HEK293T (cell line): ENCODE measurements around the gene NFYB.

Experiments used
- ARNT ChIP-seq: fragments of 450-650 bp; IDR thresholded peaks from 2 replicates; pipeline ENCODE4 v1.6.1; 2017; ENCODE audit warnings: mild to moderate bottlenecking
- BHLHE40 ChIP-seq: fragments of 450-650 bp; IDR thresholded peaks from 2 replicates; pipeline ENCODE4 v1.6.1; 2016; ENCODE audit warnings: mild to moderate bottlenecking, moderate library complexity, borderline replicate concordance
- FOXA1 ChIP-seq: fragments of 450-650 bp; IDR thresholded peaks from 2 replicates; pipeline ENCODE4 v1.6.1; 2016; ENCODE audit warnings: mild to moderate bottlenecking
- FOXM1 ChIP-seq: fragments of 450-650 bp; IDR thresholded peaks from 2 replicates; pipeline ENCODE4 v1.6.1; 2017; ENCODE audit warnings: mild to moderate bottlenecking, borderline replicate concordance
- TARDBP ChIP-seq: fragments of 450-650 bp; IDR thresholded peaks from 2 replicates; pipeline ENCODE4 v1.6.1; 2016
- ZNF384 ChIP-seq: fragments of 450-650 bp; IDR thresholded peaks from 2 replicates; pipeline ENCODE4 v1.6.1; 2016

- TF ChIP-seq FOXA1 (no peak), FOXM1 (no peak), BHLHE40 (no peak), ARNT (no peak), ZNF384 (no peak), TARDBP (no peak)
These were observed 44.1 kb upstream of the NFYB start for GRCh38 chr12:104182144-104182543.
